ENCODE measurements around the gene GRIN1.

DNA sequence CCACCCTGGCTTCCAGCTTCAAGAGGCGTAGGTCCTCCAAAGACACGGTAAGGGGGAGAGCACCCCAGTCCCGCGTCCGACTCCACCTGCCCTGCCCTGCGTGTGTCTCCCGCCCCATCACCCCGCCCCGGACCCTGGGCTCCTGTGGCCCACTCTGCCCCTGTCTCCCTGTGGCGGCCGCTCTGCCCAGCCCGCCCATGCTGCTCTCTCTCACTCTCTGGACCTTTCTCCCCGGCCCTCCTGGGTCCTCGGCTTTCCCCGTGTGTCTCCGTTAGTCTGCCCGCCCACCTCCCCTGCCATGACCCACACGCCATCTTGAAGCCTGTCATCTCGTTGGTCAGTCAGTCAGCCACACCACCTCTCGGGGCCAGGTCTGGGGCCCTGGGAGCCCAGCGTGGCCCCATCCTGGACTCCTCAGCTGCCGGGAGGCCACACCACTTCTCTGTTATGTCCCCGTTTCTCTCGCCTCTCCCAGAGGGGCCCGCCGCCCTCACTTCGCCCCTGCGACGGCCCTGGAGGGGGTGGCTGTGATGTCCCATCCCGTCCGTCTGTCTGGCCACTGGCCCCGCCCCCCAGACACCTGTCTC is 26.4 kb downstream of the GRIN1 start:
- TF ChIP-seq, protein P1, sequence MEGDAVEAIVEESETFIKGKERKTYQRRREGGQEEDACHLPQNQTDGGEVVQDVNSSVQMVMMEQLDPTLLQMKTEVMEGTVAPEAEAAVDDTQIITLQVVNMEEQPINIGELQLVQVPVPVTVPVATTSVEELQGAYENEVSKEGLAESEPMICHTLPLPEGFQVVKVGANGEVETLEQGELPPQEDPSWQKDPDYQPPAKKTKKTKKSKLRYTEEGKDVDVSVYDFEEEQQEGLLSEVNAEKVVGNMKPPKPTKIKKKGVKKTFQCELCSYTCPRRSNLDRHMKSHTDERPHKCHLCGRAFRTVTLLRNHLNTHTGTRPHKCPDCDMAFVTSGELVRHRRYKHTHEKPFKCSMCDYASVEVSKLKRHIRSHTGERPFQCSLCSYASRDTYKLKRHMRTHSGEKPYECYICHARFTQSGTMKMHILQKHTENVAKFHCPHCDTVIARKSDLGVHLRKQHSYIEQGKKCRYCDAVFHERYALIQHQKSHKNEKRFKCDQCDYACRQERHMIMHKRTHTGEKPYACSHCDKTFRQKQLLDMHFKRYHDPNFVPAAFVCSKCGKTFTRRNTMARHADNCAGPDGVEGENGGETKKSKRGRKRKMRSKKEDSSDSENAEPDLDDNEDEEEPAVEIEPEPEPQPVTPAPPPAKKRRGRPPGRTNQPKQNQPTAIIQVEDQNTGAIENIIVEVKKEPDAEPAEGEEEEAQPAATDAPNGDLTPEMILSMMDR (conservative IDR thresholded peaks at IDR 0.05 in 1 of 2, IDR thresholded peaks at IDR 0.05 in 1 of 2; ENCODE audit: extremely low read depth in 1 of 2, insufficient read depth in 1 of 2, low read depth in 1 of 2, low read length in 2 of 2): no peak
- no peak for TF ChIP-seq EZH2 (IDR thresholded peaks at IDR 0.05; ENCODE audit: borderline replicate concordance, low read length)

Data from mammary epithelial cell (primary cell).